NCI-H2081 (cell line): ENCODE data around the gene VSTM5.

ENCODE experiments used
- DNase-seq, 2 experiments: peaks; one replicate each; lab custom pipeline; 2025; lab: John Stamatoyannopoulos, UW

VSTM5 gene

DNA sequence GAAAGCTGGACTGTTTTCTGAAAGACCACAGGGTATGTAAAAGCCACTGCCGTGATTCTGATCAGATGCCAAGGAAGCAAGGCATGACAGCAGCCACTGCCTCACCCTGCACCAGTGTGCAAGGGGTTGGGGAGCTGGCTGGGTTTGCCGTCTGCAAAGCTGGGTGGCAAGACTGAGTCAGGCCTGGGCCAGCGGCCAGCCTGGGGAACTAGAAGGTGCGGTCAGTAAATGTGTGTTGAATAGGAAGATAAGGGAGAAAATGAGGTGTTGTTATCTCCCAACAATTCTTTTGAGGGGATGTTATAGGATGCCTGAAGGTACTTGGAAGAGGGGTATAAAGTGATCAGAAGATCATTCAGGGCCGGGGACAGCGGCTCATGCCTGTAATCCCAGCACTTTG is 8.0 kb downstream of the VSTM5 start:
- DNase-seq = no peak

DNA sequence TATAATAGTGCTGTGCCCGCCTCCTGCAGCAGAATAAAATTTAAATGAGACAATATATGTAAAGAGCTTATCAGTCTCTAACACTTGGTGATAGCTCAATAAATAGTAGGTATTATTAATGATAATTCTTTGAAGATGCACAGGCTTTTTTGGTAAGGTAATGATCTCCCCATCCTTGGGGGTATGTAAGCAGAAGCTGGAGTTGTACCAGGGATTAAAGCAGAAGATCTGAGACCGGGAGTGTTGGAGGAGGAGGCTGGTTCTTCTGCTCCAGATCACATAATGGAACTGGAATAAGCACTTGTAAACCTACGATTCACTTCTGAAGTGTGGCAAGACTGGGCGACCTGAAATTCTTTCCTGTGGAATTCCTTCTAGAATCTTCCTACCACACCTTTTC is 8.4 kb downstream of the VSTM5 start:
- no peak for DNase-seq

DNA sequence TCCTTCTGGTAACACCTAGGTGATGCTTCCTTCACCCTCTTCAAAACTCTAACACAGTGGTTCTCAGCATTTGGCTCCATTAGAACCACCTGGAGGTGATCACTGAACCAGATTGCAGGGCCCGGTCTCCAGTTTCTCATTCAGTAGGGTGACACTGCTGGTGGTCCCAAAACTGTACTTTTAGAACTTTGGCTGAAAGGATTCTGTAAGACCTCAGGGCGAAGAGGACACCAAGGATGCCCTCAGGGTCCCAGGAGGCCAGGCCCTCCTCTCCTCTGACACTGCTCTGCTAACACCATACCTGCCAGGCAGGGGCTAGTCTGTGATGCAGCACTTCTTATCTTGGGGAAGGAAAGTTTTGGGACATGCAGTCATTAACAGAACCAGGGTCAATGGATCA is 9.0 kb downstream of the VSTM5 start:
- DNase-seq = no peak

DNA sequence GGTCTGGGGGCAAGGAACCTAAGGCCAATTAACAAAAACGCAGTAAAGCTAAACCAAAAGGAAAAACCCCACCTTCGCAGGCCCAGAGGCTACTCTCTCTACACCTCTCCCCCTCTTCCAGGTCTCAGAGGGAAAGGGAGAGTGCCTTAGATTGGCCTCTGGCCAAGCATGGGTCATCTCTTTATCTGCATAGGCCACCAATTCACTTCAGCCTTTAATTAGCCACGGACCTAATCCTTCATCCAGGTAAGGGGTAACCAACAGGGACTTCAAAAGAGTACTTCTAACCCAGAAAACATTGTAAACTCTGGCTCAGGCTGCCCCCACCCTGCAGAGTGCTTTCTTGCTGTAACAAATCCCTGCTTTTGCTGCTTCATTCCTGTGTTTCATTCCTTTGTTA is 9.4 kb downstream of the VSTM5 start:
- DNase-seq = no peak

DNA sequence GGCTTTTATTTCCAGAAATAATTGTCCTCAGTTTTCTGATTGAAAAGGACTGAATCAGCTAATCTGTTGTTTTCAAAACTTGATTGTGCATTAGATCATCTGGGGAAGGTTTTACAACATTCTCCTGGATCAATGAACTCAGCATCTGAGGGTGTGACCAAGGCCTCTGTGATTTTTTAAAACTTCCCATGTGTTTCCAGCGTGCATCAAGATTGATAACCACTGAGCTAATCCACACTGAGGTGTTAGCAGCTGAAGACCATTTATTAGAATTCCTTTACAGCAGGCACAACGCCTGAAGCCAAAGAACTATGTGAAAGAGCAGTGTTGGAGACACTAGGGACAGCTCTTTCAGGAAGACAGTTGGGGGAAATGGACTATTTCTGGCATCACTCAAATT is 10.2 kb downstream of the VSTM5 start:
- no peak for DNase-seq

DNA sequence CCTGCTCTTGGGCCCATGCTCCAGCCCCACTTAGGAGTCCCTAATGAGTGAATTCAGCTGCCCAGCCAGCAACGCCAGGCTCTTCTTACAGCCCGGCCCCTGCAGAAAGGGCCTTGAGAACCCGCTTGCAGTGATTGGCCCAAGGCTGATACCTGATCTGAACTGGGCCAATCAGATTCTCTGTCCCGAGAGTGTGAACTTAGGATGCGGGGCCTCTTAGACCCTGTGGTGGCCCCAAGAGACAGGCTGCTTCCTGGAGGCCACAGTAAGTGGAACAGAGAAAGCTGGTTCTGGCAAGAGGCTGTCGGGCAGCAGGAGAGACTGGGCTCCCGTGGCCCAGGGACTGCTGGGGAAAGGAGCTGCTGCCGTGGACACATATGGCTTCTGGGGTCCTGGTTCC is 11.5 kb downstream of the VSTM5 start:
- DNase-seq = no peak

DNA sequence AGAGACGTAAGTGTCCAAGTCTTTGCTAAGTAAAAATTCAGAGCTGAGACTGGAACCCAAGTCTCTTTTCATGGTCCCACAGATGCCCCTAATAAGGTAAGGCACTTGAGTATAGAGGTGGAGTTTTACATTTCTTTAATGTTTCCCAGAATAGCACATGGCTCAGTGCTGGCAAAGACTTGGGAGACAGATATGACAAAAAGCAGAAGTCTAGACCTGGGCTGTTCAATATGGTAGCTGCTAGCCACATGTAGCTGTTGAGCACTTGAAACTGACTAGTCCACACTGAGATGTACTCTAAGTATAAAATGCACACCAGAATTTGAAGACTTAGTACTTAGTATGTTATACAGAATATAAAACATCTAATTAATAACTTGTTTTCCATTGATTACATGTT is 17.6 kb downstream of the VSTM5 start:
- DNase-seq = no peak

DNA sequence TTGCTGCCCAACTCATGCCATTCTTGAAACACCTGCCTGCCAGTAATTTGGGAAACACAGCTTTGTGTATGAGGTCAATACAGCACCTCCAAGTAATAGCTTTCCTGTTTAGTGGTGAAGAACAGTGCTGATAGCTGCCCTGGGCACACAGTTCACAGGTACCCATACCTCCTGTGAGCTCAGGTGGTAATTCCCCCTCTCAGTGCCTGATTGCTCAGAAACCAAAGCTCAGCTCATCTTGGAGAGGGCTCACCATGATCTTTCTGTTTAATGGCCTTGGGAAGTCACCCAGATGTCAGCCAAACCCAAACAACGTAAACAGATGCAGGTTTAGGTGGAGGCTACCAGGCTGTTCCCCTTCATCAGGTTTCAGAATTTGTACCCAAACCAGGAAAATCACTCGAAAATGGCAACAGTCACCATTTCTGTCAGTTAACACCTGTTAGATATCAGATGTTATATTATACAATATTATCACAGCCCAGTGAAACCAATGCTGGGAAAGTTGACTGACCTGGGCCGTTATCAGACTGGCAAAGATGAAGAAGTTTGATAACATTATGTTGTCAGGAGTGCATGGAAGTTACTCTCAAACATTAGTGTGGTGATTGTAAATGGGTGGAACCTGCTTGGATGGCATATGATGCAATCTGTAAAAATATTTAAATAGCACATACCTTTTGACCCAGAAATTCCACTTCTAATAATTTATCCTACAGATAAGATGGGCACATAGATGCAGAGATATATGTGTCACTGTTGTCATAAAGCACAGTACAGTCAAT is 18.9 kb downstream of the VSTM5 start:
- no peak for DNase-seq

DNA sequence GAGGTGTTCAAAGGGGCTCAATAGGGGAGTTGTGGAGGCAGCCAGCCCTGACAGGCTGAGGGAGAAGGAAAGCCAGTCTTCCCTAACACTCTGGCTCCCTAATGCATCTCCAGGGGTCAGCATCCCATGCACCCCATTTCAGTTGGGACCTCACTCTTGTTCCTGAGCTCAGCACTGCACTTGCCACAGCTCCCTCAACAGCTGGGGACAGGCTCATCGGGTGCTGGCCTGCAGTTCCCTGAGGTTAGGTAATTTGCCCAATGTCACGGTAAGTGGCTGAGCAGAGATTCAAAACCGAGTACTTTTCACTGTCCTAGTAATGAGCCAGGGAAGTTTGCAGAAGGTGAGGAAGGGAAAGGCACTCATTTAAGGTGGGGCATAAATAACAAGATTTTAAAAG is 20.8 kb downstream of the VSTM5 start:
- DNase-seq = no peak

DNA sequence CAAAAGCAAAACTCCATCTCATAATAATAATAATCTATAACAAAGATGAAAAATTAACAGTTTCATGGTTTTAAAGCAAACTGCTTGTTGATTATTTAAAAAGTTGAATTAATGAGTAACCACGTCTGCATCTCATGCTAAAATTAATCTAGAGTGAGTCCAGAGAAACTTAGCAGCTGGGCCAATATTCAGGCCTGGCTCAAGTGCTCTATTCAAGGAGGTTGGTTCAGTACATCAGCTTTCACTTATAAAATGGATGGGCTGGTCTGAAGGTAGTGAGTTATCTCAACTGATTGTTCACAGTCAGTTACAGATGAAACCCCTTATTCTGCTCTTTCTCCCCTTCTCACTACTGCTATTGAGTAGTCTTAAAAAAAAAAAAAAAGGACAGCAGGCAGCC is 23.1 kb downstream of the VSTM5 start:
- DNase-seq = no peak

DNA sequence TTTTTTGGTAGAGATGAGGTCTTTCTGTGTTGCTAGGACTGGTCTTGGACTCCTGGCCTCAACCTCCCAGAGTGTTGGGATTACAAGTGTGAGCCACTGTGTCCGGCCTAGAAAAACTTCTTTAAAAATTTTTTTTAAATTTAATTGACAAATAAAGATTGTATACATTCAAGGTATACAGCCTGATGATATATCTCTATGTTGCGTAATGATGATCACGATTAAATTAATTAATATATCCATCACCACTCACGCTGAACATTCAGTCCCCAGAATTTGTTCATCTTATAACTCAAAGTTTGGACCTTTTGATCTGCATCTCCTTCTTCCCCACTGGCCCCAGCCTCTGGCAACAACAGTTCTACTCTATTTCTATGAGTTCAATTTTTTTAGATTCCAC is 27.2 kb downstream of the VSTM5 start:
- no peak for DNase-seq

DNA sequence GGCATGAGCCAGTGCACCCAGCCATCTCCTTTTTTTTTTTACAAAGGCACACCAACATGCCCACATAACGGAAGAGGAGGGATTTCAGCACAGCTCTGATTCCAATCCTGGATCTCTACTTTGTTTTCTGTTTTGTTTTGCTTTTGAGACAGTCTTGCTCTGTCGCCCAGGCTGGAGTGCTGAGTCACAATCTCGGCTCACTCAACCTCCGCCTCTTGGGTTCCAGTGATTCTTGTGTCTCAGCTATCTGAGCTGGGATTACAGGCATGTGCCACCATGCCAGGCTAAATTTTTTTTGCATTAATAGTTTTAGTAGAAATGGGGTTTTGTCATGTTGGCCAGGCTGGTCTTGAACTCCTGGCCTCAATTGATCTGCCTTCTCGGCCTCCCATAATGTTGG is 28.1 kb downstream of the VSTM5 start:
- no peak for DNase-seq

DNA sequence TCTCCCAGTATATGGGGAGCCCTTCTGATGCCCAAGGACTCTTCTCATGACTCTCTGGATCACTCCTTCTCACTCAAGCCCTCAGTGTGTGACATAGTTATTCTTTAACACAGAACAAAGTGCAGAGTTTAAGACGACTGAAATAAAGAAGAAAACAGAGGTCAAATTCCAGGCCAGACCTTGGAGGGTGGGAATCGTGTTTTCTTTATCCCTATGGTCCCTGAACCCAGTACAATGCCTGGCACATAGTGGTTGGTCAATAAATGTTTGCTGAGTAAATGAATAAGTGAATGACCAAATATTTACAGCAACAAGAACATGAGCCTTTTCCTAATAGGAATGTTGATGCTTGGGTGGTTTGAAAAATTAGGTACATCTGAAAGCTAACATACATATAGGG is 28.8 kb downstream of the VSTM5 start:
- DNase-seq = no peak

DNA sequence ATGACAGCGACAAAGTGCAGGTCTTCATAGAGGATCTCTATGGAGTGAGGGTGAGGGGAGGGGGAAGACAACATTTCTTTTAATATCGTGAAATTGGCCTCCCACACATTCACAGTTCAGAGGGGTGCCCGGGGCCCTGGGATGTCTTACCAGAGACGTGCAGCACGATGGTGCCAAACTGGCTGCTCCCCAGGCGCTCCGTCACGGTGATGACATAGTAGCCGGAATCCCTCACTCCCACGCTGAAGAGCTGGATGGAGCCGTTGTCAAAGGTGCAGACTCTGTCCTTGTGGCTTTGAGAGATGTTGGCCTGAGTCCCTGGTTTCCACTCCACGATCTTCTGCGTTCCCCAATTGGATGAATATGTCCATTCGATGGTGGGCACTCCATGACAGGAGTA is 29.6 kb downstream of the VSTM5 start:
- no peak for DNase-seq

DNA sequence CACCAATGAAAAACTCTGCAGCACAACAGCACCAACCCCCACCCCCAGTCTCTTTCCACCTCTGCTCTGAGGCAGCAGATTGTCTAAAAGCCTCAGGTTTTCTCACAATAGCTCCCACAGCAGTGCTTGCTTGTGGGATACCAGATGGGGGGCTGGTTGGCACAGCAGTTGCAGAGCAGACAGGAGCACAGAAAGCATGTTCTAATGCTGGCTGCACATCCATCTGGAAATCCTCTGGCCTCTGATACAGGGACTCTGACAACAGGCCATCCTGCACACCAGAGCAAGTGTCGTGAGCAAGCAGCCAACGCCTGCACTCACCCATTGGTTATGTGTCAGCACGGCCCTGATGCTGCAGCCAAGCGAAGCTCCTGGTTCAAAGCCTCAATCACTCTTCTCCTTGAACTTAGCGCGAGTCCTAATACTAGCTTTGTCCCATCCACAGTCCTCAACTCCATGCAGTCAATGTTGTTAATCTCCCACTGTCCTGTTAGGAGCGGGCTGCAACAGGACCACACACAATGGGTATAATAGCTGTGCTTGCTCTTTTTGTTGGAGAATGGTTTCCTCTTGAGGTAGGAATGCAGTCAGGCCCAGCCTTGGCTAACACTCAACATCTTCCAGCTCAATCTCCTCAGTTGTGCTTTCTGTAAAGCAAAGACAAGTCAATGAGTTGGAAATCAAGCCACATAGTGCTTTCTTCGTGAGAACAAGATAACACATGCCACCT is 30.3 kb downstream of the VSTM5 start:
- no peak for DNase-seq

DNA sequence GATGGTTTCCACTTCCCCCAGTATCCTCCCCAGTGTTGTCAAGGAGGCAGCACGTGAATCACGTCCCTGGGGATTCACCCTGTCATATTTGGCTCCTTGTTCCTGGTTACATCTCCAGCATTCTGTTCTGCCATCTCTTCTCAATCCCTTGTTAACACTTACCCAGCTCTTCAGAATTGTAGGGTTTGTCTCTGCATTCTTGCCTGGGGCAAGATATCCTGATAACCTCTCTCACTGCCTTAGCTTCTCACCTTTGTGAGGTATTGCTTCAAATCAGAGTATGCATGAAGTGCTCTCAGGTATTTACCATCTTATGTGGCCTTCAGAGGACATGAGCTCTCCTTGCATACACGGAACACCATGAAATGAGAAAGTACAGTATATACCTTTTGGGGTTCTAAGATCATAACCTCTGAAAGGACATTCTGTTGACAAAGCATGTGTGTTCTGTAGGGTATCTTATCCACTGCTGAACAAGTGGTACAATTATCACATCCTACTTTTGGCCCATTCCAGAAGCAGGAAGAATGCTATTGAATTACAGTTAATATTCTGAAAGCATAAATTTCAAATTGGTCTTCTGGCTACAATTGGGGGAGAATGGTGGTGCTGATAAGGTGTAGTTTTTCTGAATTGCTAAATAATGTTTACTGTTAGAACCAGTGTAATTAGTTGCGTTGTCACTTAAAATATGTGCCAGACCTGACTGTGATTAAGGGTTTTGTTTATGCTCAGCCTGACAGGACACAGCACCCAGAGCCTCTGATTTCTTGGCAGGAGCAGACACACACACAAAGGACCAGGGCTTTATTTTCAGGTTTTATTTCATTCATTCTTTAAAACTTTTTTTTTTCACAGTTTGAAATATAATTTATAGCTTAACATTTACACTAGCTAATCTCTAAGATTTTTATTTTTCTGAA is 32.7 kb downstream of the VSTM5 start:
- no peak for DNase-seq

DNA sequence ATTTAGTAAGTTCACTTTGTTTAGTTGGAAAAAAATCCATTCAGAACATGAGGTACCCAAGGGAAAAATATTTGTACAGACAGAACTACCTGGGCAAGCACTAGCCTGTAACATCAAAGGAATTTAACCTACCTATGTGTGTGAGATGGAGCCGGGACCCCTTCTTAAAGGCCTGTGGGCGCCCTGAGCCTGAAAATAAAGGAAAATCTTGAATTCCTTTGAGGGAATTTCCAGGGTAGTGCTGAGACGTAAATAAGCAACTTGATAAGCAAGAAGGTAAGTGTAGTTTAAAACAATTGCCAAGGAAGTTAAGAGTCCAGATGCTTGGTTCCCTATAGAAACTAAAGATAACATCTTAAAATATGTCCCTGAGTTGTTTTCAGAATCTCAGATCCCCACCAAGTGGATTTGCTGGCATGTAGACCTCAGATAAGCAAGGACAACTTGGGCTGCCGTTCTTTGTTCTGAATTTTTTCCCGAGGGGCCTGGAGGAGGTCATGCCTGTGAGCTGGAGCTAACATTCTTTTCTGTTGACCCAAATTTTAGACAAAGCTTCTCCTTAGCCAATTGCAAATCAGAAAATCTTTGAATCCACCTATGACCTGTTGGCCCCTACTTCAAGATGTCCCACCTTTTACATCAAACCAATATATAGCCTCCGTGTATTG is 35.3 kb downstream of the VSTM5 start:
- no peak for DNase-seq

DNA sequence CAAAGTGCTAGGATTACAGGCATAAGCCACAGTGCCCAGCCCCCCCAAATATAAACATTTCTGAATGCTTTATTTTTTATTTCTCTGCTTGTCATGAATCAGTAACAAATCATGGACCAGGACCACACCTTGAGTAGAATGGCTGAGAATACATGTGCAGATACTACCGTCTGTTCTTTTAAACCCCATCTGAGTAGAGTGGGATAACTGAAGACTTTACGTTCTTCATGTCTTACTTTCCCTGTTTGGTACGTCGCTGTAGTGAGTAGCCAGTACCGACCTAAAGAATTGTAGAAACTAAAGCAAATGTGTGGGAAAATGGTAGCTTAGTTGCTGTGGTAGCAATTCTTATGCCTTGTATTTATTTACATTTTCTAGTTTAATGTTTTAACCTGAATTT is 36.4 kb downstream of the VSTM5 start:
- no peak for DNase-seq

DNA sequence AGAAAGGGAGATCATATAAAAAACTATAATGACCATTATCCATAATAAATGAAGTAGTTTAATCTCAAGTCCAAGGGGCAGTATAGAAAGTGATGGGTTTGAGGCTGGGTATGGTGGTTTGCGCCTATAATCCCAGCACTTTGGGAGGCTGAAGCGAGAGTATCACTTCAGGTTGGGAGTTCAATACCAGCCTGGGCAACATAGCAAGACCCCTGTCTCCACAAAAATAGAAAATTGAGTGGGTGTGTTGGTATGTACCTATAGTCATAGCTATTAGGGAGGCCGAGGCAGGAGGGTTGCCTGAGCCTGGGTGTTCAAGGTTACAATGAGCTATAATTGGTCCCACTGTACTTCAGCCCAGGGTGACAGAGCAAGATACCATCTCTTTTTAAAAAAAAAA is 42.4 kb downstream of the VSTM5 start:
- no peak for DNase-seq

DNA sequence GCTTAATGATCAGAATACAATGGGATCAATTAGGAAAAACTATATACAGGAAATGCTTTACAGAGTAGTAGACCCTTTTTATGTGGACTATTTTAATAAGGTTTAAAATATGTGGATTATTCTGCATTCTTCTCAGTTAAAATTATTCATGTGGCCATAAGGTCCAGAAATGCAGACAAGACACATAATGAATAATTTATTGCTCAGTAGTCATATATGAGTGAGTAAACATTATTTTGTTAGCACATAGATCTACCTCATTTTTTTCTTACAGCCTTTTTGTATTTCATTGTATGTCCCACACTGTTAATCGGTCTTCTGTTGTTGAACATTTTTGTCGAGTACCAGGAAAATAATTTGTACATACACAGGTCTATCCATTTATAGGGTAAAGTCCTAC is 45.5 kb downstream of the VSTM5 start:
- no peak for DNase-seq

DNA sequence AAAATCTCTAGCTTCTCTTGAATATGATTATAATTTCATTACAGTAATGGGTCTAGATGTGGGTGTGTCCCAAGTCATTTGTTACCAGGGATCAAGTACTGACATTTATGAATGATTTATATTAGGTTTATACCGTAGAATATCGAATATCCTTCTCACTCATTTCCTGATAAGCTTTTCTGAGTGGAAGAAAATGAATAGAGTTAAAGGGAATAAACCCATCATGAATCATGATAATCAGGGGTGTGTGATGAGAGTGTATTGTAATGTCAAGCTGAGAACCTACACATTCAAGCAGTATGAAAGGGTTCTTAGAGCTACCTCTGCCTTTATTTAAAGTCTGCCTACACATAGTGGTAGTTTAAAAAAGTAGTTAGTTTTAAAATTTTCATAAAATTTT is 49.1 kb downstream of the VSTM5 start:
- no peak for DNase-seq
